Ascending aorta (tissue), 2 donors: ENCODE measurements around the gene IL10RB. TPM values are rescaled to one million over a fixed set of nuclear protein-coding genes. Genes with fewer than 3 reads are reported as not detected.

Experiments used
- DNase-seq, 2 donors: peaks; one replicate each; pipeline ENCODE4 v3.0.0-alpha.2; 2019; ENCODE audit warnings: low spot score in 2 of 2
- H3K27ac ChIP-seq, 2 donors: fragments of 200-600 bp; sonication (generic); one replicate each; pipeline ENCODE4 v1.5.1; 2016 to 2017; ENCODE audit warnings: mild to moderate bottlenecking in 1 of 2
- H3K27me3 ChIP-seq: fragments of 200-600 bp; sonication (generic); one replicate; pipeline ENCODE4 v1.5.1; 2017
- H3K36me3 ChIP-seq, 2 donors: fragments of 200-600 bp; sonication (generic); one replicate each; pipeline ENCODE4 v1.5.1; 2016
- H3K4me1 ChIP-seq, 2 donors: fragments of 200-600 bp; sonication (generic); one replicate each; pipeline ENCODE4 v1.5.1; 2016 to 2017; ENCODE audit warnings: mild to moderate bottlenecking in 1 of 2
- H3K4me3 ChIP-seq, 2 donors: fragments of 200-600 bp; sonication (generic); one replicate each; pipeline ENCODE4 v1.5.1; 2016 to 2017; ENCODE audit warnings: mild to moderate bottlenecking in 1 of 2
- H3K9me3 ChIP-seq, 2 donors: fragments of 200-600 bp; sonication (generic); one replicate each; pipeline ENCODE4 v1.5.1; 2016
- intact Hi-C: fragments of 100-400 bp; cut with DNase I; formaldehyde crosslinking; loops from one replicate; pipeline ENCODE4 v1.15.1; 2023
- total RNA-seq: library from RNA; depleted of rRNA; stranded (reverse); fragments of >200 nt; gene quantifications from one replicate; pipeline ENCODE4 v1.1.0, GENCODE V29; 2016
- TF ChIP-seq, protein P1 (sequence below), 3 experiments: fragments of 200-600 bp in 2 of 3; fragments of 450-650 bp in 1 of 3; sonication (generic) in 2 of 3; IDR thresholded peaks; one replicate each; pipeline ENCODE4 v1.5.1; 2016 to 2019; ENCODE audit warnings: antibody characterized with exemption in 3 of 3, mild to moderate bottlenecking in 1 of 3, moderate library complexity in 1 of 3

IL10RB gene
- total RNA-seq, 1 donor from 2014 or later = 39.1 TPM

DNA sequence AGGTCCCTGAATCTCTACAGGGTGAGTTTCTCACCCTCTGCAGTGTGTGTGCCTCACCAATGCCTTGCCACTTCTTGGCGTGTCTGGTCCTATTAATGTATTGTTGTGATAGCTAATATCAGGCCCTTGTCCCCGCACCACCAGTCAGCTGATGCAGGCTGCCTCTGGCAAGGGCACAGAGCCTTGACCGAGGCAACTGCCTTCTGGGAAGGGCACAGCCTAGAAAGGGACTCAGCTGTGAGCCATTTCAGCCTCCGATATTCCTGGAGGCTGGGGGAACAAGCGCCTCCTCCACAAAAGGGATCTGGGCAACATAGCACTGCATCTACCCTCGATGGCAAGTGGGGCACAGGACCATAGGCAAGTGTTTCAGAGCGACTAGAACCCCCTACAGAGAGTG lies 27.0 kb downstream of the IL10RB start:
- DNase-seq = peak in 1 of 2 donors; percentile 59
- TF ChIP-seq, protein P1, sequence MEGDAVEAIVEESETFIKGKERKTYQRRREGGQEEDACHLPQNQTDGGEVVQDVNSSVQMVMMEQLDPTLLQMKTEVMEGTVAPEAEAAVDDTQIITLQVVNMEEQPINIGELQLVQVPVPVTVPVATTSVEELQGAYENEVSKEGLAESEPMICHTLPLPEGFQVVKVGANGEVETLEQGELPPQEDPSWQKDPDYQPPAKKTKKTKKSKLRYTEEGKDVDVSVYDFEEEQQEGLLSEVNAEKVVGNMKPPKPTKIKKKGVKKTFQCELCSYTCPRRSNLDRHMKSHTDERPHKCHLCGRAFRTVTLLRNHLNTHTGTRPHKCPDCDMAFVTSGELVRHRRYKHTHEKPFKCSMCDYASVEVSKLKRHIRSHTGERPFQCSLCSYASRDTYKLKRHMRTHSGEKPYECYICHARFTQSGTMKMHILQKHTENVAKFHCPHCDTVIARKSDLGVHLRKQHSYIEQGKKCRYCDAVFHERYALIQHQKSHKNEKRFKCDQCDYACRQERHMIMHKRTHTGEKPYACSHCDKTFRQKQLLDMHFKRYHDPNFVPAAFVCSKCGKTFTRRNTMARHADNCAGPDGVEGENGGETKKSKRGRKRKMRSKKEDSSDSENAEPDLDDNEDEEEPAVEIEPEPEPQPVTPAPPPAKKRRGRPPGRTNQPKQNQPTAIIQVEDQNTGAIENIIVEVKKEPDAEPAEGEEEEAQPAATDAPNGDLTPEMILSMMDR (IDR thresholded peaks at IDR 0.05) = no peak
- Histone ChIP-seq H3K4me1 (no peaks in the 10 kb centered on the region), H3K4me3 (no peak overlapping the region), H3K27ac (no peak overlapping the region), H3K9me3 (no peaks in the 10 kb centered on the region), H3K27me3 (no peaks in the 10 kb centered on the region), H3K36me3 (peaks cover 30 to 55% of the 10 kb centered on the region in 2 donors)
- intact Hi-C loops = no loop called here

DNA sequence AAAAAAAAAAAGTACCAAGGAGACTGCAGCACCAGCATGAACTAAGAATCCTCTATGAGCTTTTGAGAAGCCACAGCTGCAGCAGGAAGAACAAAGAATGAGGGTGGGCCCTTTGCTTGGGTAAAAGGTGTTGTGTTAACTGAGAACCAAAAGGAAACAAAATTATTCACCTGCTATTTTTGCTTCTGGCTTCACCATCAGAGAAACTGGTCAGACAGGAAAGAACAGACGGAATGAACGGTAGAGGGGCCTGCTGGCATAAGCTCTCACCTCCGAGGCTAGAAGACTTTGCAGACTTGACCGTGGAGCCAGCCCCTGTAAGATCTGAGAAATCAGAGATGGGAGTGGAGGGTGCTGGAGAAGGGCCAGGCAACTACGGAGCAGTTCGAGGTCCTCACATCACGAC lies 27.6 kb downstream of the IL10RB start:
- peak in 1 of 2 donors; percentile 49 for DNase-seq
- Histone ChIP-seq H3K4me1 (no peaks in the 10 kb centered on the region), H3K27ac (no peak overlapping the region), H3K27me3 (no peaks in the 10 kb centered on the region), H3K9me3 (no peaks in the 10 kb centered on the region), H3K4me3 (no peak overlapping the region), H3K36me3 (peaks cover 30 to 55% of the 10 kb centered on the region in 2 donors)
- TF ChIP-seq, protein P1 (IDR thresholded peaks at IDR 0.05) = no peak
- intact Hi-C loops = no loop called here

DNA sequence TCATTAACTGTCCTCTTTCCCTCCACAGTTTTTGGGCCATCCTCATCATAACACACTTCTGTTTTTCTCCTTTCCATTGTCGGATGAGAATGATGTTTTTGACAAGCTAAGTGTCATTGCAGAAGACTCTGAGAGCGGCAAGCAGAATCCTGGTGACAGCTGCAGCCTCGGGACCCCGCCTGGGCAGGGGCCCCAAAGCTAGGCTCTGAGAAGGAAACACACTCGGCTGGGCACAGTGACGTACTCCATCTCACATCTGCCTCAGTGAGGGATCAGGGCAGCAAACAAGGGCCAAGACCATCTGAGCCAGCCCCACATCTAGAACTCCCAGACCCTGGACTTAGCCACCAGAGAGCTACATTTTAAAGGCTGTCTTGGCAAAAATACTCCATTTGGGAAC lies 30.0 kb downstream of the IL10RB start:
- H3K4me3 ChIP-seq = no peak overlapping the region
- intact Hi-C loops = no loop called here
- H3K36me3 ChIP-seq = peaks cover 29 to 46% of the 10 kb centered on the region in 2 donors
- H3K4me1 ChIP-seq = no peaks in the 10 kb centered on the region
- no peaks in the 10 kb centered on the region for H3K9me3 ChIP-seq
- H3K27me3 ChIP-seq = no peaks in the 10 kb centered on the region
- peak in 1 of 2 donors; percentile 56 for DNase-seq
- no peak overlapping the region for H3K27ac ChIP-seq
- TF ChIP-seq, protein P1 (IDR thresholded peaks at IDR 0.05) = no peak

DNA sequence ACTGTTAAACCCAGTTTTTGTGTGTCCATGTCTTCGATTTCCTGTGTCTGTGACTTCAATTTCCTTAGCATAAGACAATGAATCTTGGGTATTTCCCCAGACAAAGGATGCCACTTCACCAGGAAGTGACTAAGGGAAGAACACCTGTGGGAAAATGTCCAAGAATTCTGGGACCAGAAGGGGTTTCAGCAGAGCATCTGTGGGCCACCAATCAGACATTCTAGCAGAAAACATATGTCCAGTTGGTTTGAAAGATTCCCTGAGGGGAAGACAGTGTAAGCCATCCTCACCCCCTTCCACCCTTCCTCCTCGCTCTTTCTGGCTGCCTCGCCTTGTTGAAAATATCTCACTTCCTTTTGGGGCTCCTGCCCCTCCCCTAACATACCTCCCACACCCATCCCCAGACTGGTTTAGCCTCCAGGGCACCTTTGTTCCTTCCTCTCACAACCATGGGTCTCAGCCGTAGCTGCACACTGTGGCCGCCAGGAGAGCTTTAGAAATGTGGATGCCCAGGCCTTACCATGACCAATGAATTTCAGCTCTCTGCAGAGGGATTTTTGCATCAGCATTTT lies 33.1 kb downstream of the IL10RB start:
- peak in 1 of 2 donors; percentile 56 for DNase-seq
- TF ChIP-seq, protein P1 (IDR thresholded peaks at IDR 0.05) = no peak
- H3K27me3 ChIP-seq = no peaks in the 10 kb centered on the region
- H3K4me1 ChIP-seq = no peaks in the 10 kb centered on the region
- no peak overlapping the region for H3K4me3 ChIP-seq
- no peak overlapping the region for H3K27ac ChIP-seq
- intact Hi-C loops = no loop called here
- peaks cover 4 to 17% of the 10 kb centered on the region in 2 donors for H3K36me3 ChIP-seq
- no peaks in the 10 kb centered on the region for H3K9me3 ChIP-seq

DNA sequence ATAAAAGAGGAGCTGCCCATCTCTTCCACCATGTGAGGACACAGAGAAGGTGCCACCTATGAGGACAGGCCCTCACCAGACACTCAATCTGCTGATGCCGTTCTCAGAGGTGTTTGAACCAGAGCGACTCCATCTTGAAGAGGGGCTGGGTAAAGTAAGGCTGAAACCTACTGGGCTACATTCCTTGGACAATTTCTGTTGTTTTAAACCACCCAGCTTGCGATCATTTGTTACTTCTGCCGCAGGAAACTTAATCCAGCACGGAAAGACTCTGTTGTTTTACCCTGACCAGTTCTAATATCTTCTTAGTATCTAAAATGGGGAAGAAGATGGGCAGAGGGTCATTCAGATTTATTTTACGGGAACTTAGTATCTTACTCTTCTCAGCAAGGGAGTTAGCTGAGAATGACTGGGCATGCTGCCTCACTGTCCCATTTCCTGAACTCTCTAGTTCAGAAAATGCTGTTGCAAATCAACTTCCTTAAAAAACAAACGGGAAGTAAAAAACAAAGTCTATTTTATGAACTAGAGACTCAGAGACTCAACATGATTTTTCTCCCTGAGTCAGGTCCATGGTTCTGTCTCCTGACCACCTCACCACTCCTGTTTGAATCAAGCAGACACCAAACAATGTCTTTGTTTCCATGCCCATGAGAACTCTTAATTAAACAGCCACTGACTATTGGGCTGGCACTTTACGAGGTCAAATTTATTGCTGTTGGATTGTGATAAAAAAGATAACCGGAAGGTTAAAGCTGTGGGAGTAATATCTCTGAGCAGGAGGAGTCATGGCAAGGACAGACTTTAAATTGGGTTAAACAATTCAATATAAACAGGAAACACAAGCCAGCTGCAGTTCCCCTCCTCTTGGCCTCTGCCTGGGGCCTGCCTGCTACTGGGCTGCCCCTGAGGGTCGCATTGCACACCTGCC lies 34.8 kb downstream of the IL10RB start:
- intact Hi-C loops = no loop called here
- Histone ChIP-seq H3K4me1 (no peaks in the 10 kb centered on the region), H3K27ac (peak overlapping the region; percentile 13 to 33), H3K27me3 (no peaks in the 10 kb centered on the region), H3K36me3 (peaks cover 0 to 9% of the 10 kb centered on the region in 2 donors), H3K9me3 (no peaks in the 10 kb centered on the region), H3K4me3 (no peak overlapping the region)
- TF ChIP-seq, protein P1 (IDR thresholded peaks at IDR 0.05) = no peak
- DNase-seq = peak in 1 of 2 donors; percentile 52
